H1 (cell line): Measurements from ENCODE around the gene EFCAB6. TPM values are rescaled to one million over a fixed set of nuclear protein-coding genes. Genes with fewer than 3 reads are reported as not detected.

Source experiments
- CTCF ChIA-PET: fragments of 300-600 bp; sonication (Branson Sonifier 250); formaldehyde crosslinking; loops from one replicate; lab custom pipeline; 2021; ENCODE audit not compliant: partially characterized antibody; lab: Charles Lee
- POLR2A ChIA-PET: fragments of 300-600 bp; sonication (Branson Sonifier 250); formaldehyde crosslinking; loops from one replicate; lab custom pipeline; 2021; ENCODE audit warnings: inconsistent platforms; ENCODE audit not compliant: partially characterized antibody; lab: Charles Lee
- DNase-seq, 2 experiments: peaks; one replicate each; pipeline versions ENCODE4 v3.0.0 to v3.0.0-alpha.2; 2010 to 2022; ENCODE audit warnings: low spot score in 2 of 2, low read depth in 1 of 2, mixed read lengths in 1 of 2
- FAIRE-seq: peaks from 2 replicates; lab custom pipeline; 2011; peaks lifted over from hg19 to GRCh38; lab: Jason Lieb, UNC
- H2AFZ ChIP-seq: 2 replicates; pipeline ENCODE4 v1.8.1; 2012; ENCODE audit warnings: low read length, inconsistent platforms
- H2AK5ac ChIP-seq: 2 replicates; pipeline ENCODE4 v1.6.1; 2013; ENCODE audit warnings: low read depth, low read length
- H2BK120ac ChIP-seq: replicated peaks from 2 replicates; pipeline ENCODE3; 2013; ENCODE audit warnings: low read depth, low read length, inconsistent platforms
- H2BK12ac ChIP-seq: 2 replicates; pipeline ENCODE4 v1.6.1; 2013; ENCODE audit warnings: low read depth, low read length
- H2BK15ac ChIP-seq: 2 replicates; pipeline ENCODE4 v1.6.1; 2013; ENCODE audit warnings: low read length
- H2BK20ac ChIP-seq: 2 replicates; pipeline ENCODE4 v1.6.1; 2013; ENCODE audit warnings: low read length
- H2BK5ac ChIP-seq: 2 replicates; pipeline ENCODE4 v1.6.1; 2013; ENCODE audit warnings: low read depth, low read length
- H3K14ac ChIP-seq: 2 replicates; pipeline ENCODE4 v1.6.1; 2013; ENCODE audit warnings: inconsistent platforms; ENCODE audit not compliant: insufficient read length
- H3K18ac ChIP-seq: 2 replicates; pipeline ENCODE4 v1.6.1; 2013; ENCODE audit warnings: low read length; ENCODE audit errors: extremely low read depth
- H3K23ac ChIP-seq: 2 replicates; pipeline ENCODE4 v1.6.1; 2013; ENCODE audit warnings: inconsistent platforms; ENCODE audit not compliant: insufficient read length
- H3K23me2 ChIP-seq: 2 replicates; pipeline ENCODE4 v1.6.1; 2013; ENCODE audit warnings: low read depth, low read length
- H3K27ac ChIP-seq: 2 replicates; pipeline ENCODE4 v1.6.1; 2011; ENCODE audit warnings: low read depth, low read length, inconsistent platforms
- H3K27me3 ChIP-seq, 4 experiments: replicated peaks in 1 of 4; 1 replicate in 1 of 4; 2 replicates in 3 of 4; pipeline versions ENCODE4 v1.6.1 to v1.8.1; 2011 to 2013; ENCODE audit warnings: low read length in 3 of 4, mild to moderate bottlenecking in 3 of 4, inconsistent platforms in 2 of 4, mixed read lengths in 2 of 4, moderate library complexity in 1 of 4; ENCODE audit not compliant: control insufficient read depth in 3 of 4, insufficient read depth in 3 of 4; ENCODE audit errors: extremely low read depth in 1 of 4
- H3K36me3 ChIP-seq, 4 experiments: 2 replicates each; pipeline versions ENCODE4 v1.6.1 to v1.8.1; 2011 to 2013; ENCODE audit warnings: mild to moderate bottlenecking in 4 of 4, low read length in 3 of 4, moderate library complexity in 2 of 4, control low read depth in 1 of 4, inconsistent platforms in 1 of 4; ENCODE audit not compliant: insufficient read depth in 4 of 4, control insufficient read depth in 2 of 4
- H3K4ac ChIP-seq: replicated peaks from 2 replicates; pipeline ENCODE3; 2013; ENCODE audit warnings: low read length, low read depth, mixed read lengths, inconsistent platforms; ENCODE audit not compliant: insufficient read length
- H3K4me1 ChIP-seq, 4 experiments: replicated peaks in 1 of 4; 1 replicate in 1 of 4; 2 replicates in 3 of 4; pipeline versions ENCODE4 v1.6.1 to v1.8.1; 2011 to 2013; ENCODE audit warnings: low read length in 3 of 4, inconsistent platforms in 2 of 4, mixed read lengths in 1 of 4; ENCODE audit not compliant: insufficient read depth in 4 of 4, control insufficient read depth in 3 of 4
- H3K4me2 ChIP-seq, 2 experiments: 2 replicates each; pipeline versions ENCODE4 v1.6.1 to v1.8.1; 2011 to 2013; ENCODE audit warnings: low read depth in 2 of 2, low read length in 2 of 2, control low read depth in 1 of 2, inconsistent platforms in 1 of 2, mild to moderate bottlenecking in 1 of 2; ENCODE audit not compliant: insufficient read depth in 1 of 2
- H3K4me3 ChIP-seq, 4 experiments: fragments of 200-600, 300-600 bp in 1 of 4; sonication (generic), shearing (Covaris generic), sonication (Bioruptor Twin) in 1 of 4; 2 replicates each; pipeline versions ENCODE4 v1.5.1 to v1.8.1; 2011 to 2016; ENCODE audit warnings: low read length in 4 of 4, low read depth in 3 of 4, control low read depth in 2 of 4, inconsistent platforms in 2 of 4, mild to moderate bottlenecking in 2 of 4, mixed read lengths in 1 of 4, moderate library complexity in 1 of 4; ENCODE audit not compliant: insufficient read depth in 2 of 4; ENCODE audit errors: extremely low read depth in 1 of 4
- H3K56ac ChIP-seq: replicated peaks from 2 replicates; pipeline ENCODE3; 2013; ENCODE audit warnings: low read depth, mild to moderate bottlenecking, mixed read lengths, low read length, inconsistent platforms; ENCODE audit not compliant: insufficient read length
- H3K79me1 ChIP-seq: 2 replicates; pipeline ENCODE4 v1.6.1; 2013; ENCODE audit warnings: low read depth, low read length, control low read depth
- H3K79me2 ChIP-seq, 2 experiments: 2 replicates each; pipeline versions ENCODE4 v1.6.1 to v1.8.1; 2012 to 2013; ENCODE audit warnings: low read length in 2 of 2, mild to moderate bottlenecking in 2 of 2, inconsistent platforms in 1 of 2; ENCODE audit not compliant: insufficient read depth in 2 of 2, control insufficient read depth in 1 of 2
- H3K9ac ChIP-seq, 4 experiments: replicated peaks in 1 of 4; 1 replicate in 1 of 4; 2 replicates in 3 of 4; pipeline versions ENCODE4 v1.6.1 to v1.8.1; 2011 to 2013; ENCODE audit warnings: low read depth in 3 of 4, low read length in 3 of 4, control low read depth in 2 of 4, mild to moderate bottlenecking in 2 of 4, moderate library complexity in 2 of 4, inconsistent platforms in 1 of 4; ENCODE audit errors: extremely low read depth in 1 of 4
- H3K9me3 ChIP-seq, 2 experiments: 2 replicates each; pipeline versions ENCODE4 v1.6.1 to v1.8.1; 2012 to 2013; ENCODE audit warnings: mild to moderate bottlenecking in 2 of 2, moderate library complexity in 2 of 2, control low read depth in 1 of 2, inconsistent platforms in 1 of 2, low read depth in 1 of 2, low read length in 1 of 2, mixed read lengths in 1 of 2; ENCODE audit not compliant: insufficient read depth in 2 of 2
- H4K20me1 ChIP-seq, 2 experiments: replicated peaks in 1 of 2; 2 replicates each; pipeline versions ENCODE3 to v1.8.1; 2011 to 2013; ENCODE audit warnings: inconsistent platforms in 2 of 2, low read length in 2 of 2, mild to moderate bottlenecking in 1 of 2; ENCODE audit not compliant: insufficient read depth in 2 of 2, control insufficient read depth in 1 of 2
- H4K5ac ChIP-seq: 2 replicates; pipeline ENCODE4 v1.6.1; 2013; ENCODE audit warnings: low read length, low read depth, mixed read lengths, inconsistent platforms; ENCODE audit not compliant: insufficient read length
- H4K8ac ChIP-seq: 2 replicates; pipeline ENCODE4 v1.8.0; 2013; ENCODE audit warnings: mild to moderate bottlenecking, moderate library complexity, low read length, inconsistent platforms; ENCODE audit not compliant: insufficient read depth; ENCODE audit errors: extremely low read depth
- H4K91ac ChIP-seq: replicated peaks from 2 replicates; pipeline ENCODE3; 2013; ENCODE audit warnings: low read length, mixed read lengths, inconsistent platforms; ENCODE audit not compliant: insufficient read length
- NRF1 ChIP-seq: IDR thresholded peaks from 2 replicates; pipeline ENCODE4 v1.6.1; 2011; ENCODE audit warnings: mild to moderate bottlenecking, low read depth, low read length, improper control_type of control experiment
- PHF8 ChIP-seq: fragments of 200-600 bp; sonication (generic); conservative IDR thresholded peaks from 2 replicates; pipeline ENCODE4 v1.7.1; 2012; ENCODE audit warnings: low read depth, mild to moderate bottlenecking, inconsistent platforms, low read length, moderate library complexity
- POLR2A ChIP-seq, 2 experiments: IDR thresholded peaks; 1 replicate in 1 of 2; 2 replicates in 1 of 2; pipeline ENCODE4 v1.6.1; 2011; ENCODE audit warnings: low read depth in 2 of 2, low read length in 2 of 2, mild to moderate bottlenecking in 2 of 2; ENCODE audit errors: control extremely low read depth in 1 of 2
- TAF7 ChIP-seq: optimal IDR thresholded peaks from 2 replicates; pipeline ENCODE3; 2011; ENCODE audit warnings: low read depth, mild to moderate bottlenecking, inconsistent platforms, low read length, moderate library complexity, borderline replicate concordance
- USF2 ChIP-seq: IDR thresholded peaks from 2 replicates; pipeline ENCODE4 v1.6.1; 2011; ENCODE audit warnings: low read length, improper control_type of control experiment
- WGBS, 2 experiments: shearing (Covaris generic) in 1 of 2; methylation state at CpG; one replicate each; pipeline versions ENCODE4 v1.1.6 to v1.1.7; 2013 to 2015; ENCODE audit warnings: low lambda C conversion rate in 2 of 2, mixed read lengths in 2 of 2, inconsistent platforms in 1 of 2, low coverage in 1 of 2, missing lambda C conversion rate in 1 of 2; ENCODE audit not compliant: insufficient replicate concordance in 2 of 2, insufficient coverage in 1 of 2, insufficient read length in 1 of 2; ENCODE audit errors: extremely low coverage in 1 of 2, missing lambda C conversion rate in 1 of 2; 5-methylcytosine and 5-hydroxymethylcytosine counted together
- polyA plus RNA-seq, 7 experiments: library from polyadenylated mRNA; depleted of rRNA in 3 of 7; stranded (reverse) in 5 of 7; unstranded in 2 of 7; fragments of >200 nt in 5 of 7; fragments of 200-250 nt in 2 of 7; gene quantifications; 1 replicate in 5 of 7; 2 replicates in 1 of 7; 4 replicates in 1 of 7; pipeline versions ENCODE4 v1.2.1 to v1.2.3, GENCODE V29; 2011 to 2013; ENCODE audit warnings: missing spikeins in 2 of 7, mixed read lengths in 2 of 7
- total RNA-seq: library from RNA; stranded (reverse); fragmentation: NEBNext Ultra II Directional; extraction: Animal tissue kit (Norgen Biotek cat#: 25700); gene quantifications from 2 replicates; pipeline ENCODE4 v1.2.1, GENCODE V29; 2021

EFCAB6 gene
- total and polyA plus RNA-seq, 2 of the 8 experiments (the other 6 are each of a cell fraction or from before 2014, with no cell fraction given), result 0.32 to 1.7 TPM

GRCh38 chr22:43529934-43530333, 282.2 kb downstream of the EFCAB6 start:
- no peak overlapping the region for H2AFZ ChIP-seq

More at GRCh38 chr22:43529934-43530333, 282.2 kb downstream of the EFCAB6 start:
- H3K36me3 ChIP-seq, result no peaks in the 10 kb centered on the region
- no peak overlapping the region for H3K4ac ChIP-seq
- no peak overlapping the region for H2BK5ac ChIP-seq
- no peak for TF ChIP-seq PHF8
- TF ChIP-seq NRF1, result no peak
- TF ChIP-seq TAF7, result no peak
- no peak for TF ChIP-seq POLR2A (IDR thresholded peaks at IDR 0.05; ENCODE audit: control extremely low read depth in 1 of 2, low read depth in 2 of 2, low read length in 2 of 2)
- no peak for TF ChIP-seq USF2
- H3K4me1 ChIP-seq, result no peaks in the 10 kb centered on the region; a peak in 2 of 7 replicates
- no peak overlapping the region for H3K9ac ChIP-seq
- no peak overlapping the region for H4K91ac ChIP-seq
- H3K56ac ChIP-seq, result no peak overlapping the region
- H4K20me1 ChIP-seq, result no peaks in the 10 kb centered on the region
- 94% methylated on average over 9 of the region's 9 CpGs; no CpG with 5 or more reads in 1 of the 2 experiments for WGBS, 2 experiments
- no peak overlapping the region for H3K23ac ChIP-seq
- no peaks in the 10 kb centered on the region for H3K27me3 ChIP-seq
- H4K5ac ChIP-seq, result no peak overlapping the region
- H2AK5ac ChIP-seq, result no peak overlapping the region
- POLR2A ChIA-PET, result no interaction called here
- no peak overlapping the region for H3K14ac ChIP-seq
- no peak overlapping the region for H3K27ac ChIP-seq
- H2BK120ac ChIP-seq, result no peak overlapping the region
- H2BK12ac ChIP-seq, result no peak overlapping the region
- H3K4me3 ChIP-seq, result no peak overlapping the region
- DNase-seq (no peak), FAIRE-seq (no peak)
- no peak overlapping the region for H3K18ac ChIP-seq
- no peak overlapping the region for H2BK15ac ChIP-seq
- no peaks in the 10 kb centered on the region for H3K79me2 ChIP-seq
- CTCF ChIA-PET, result interaction anchor here (1.2 kb wide), 1 partner anchor 11 kb away, joined by 3 read pairs; no protein-coding TSS in a partner anchor
- H3K23me2 ChIP-seq, result no peaks in the 10 kb centered on the region
- H3K4me2 ChIP-seq, result no peak overlapping the region
- no peaks in the 10 kb centered on the region for H3K79me1 ChIP-seq
- no peak overlapping the region for H2BK20ac ChIP-seq
- H4K8ac ChIP-seq, result no peak overlapping the region
- H3K9me3 ChIP-seq, result no peaks in the 10 kb centered on the region
